Tibial nerve (tissue), 3 donors: ENCODE results near the gene CHD9NB.

ENCODE experiments used
- POLR2A ChIP-seq, 2 donors: fragments of 450-650 bp; IDR thresholded peaks; one replicate each; pipeline ENCODE4 v1.6.1; 2017; ENCODE audit warnings: antibody characterized with exemption in 2 of 2, mild to moderate bottlenecking in 2 of 2, moderate library complexity in 2 of 2
- TF ChIP-seq, protein P1 (sequence below), 5 experiments: fragments of 200-600 bp in 3 of 5; fragments of 450-650 bp in 2 of 5; sonication (generic) in 3 of 5; IDR thresholded peaks; one replicate each; pipeline ENCODE4 v1.5.1; 2016 to 2019; ENCODE audit warnings: antibody characterized with exemption in 5 of 5, mild to moderate bottlenecking in 3 of 5, moderate library complexity in 2 of 5

DNA sequence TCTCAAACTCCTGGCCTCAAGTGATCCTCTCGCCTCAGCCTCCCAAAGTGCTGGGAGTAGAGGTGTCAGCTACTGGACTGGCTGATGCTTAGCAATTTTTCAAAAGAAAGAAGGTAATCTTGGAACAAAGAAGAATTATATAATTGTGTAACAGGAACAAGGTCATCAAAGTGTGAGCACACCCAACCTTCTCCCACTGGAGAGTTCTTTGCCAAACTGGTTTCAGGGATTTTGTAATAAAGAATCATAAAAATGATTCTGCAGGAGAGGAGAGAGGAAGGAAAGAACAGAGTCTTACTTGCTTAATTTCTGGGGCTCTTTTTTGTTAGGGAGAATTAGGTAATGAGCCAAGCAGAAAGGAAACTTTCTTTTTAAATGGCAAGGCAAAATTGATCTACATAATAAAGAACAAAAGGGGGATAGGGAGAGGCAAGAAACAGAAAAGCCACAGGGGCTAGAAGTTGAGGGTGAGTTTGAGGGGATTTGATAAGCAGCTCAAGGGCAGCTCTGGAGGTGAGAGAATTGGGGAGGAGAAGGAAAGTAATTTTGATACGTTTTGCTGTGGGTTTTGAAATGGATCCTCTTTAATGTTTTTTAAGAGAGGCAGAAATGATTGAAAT is 21.3 kb downstream of the CHD9NB start:
- TF ChIP-seq, protein P1, sequence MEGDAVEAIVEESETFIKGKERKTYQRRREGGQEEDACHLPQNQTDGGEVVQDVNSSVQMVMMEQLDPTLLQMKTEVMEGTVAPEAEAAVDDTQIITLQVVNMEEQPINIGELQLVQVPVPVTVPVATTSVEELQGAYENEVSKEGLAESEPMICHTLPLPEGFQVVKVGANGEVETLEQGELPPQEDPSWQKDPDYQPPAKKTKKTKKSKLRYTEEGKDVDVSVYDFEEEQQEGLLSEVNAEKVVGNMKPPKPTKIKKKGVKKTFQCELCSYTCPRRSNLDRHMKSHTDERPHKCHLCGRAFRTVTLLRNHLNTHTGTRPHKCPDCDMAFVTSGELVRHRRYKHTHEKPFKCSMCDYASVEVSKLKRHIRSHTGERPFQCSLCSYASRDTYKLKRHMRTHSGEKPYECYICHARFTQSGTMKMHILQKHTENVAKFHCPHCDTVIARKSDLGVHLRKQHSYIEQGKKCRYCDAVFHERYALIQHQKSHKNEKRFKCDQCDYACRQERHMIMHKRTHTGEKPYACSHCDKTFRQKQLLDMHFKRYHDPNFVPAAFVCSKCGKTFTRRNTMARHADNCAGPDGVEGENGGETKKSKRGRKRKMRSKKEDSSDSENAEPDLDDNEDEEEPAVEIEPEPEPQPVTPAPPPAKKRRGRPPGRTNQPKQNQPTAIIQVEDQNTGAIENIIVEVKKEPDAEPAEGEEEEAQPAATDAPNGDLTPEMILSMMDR (IDR thresholded peaks at IDR 0.05), result no peak
- no peak for TF ChIP-seq POLR2A (IDR thresholded peaks at IDR 0.05)
